Neural cell (in vitro differentiated cells): ENCODE data around the gene SNRK.

Source experiments
- EP300 ChIP-seq: fragments of 450-650 bp; conservative IDR thresholded peaks from 2 replicates; pipeline ENCODE4 v1.6.1; 2014; ENCODE audit warnings: antibody characterized with exemption, mild to moderate bottlenecking, moderate library complexity; ENCODE audit not compliant: poor library complexity, severe bottlenecking
- EZH2 ChIP-seq: fragments of 200-600, 300-800 bp; shearing (Covaris generic), sonication (generic); IDR thresholded peaks from 2 replicates; pipeline ENCODE4 v1.6.1; 2014; ENCODE audit warnings: antibody characterized with exemption, low read length, borderline replicate concordance, mild to moderate bottlenecking; ENCODE audit not compliant: insufficient read depth, poor library complexity, severe bottlenecking
- MXI1 ChIP-seq: fragments of 450-650 bp; conservative IDR thresholded peaks from 2 replicates; pipeline ENCODE4 v1.6.1; 2014; ENCODE audit warnings: antibody characterized with exemption, mild to moderate bottlenecking; ENCODE audit not compliant: poor library complexity, severe bottlenecking
- POLR2AphosphoS5 ChIP-seq: IDR thresholded peaks from 2 replicates; pipeline ENCODE4 v1.6.1; 2012
- RAD21 ChIP-seq: fragments of 450-650 bp; conservative IDR thresholded peaks from 2 replicates; pipeline ENCODE4 v1.6.1; 2014; ENCODE audit warnings: antibody characterized with exemption, mild to moderate bottlenecking, moderate library complexity
- SMC3 ChIP-seq: fragments of 450-650 bp; conservative IDR thresholded peaks from 2 replicates; pipeline ENCODE4 v1.6.1; 2014; ENCODE audit warnings: antibody characterized with exemption, mild to moderate bottlenecking, moderate library complexity; ENCODE audit not compliant: poor library complexity
- TAF1 ChIP-seq: IDR thresholded peaks from 2 replicates; pipeline ENCODE4 v1.6.1; 2012; ENCODE audit warnings: low read depth
- TF ChIP-seq, protein P1 (sequence below): fragments of 450-650 bp; IDR thresholded peaks from 2 replicates; pipeline ENCODE4 v1.5.1; 2014; ENCODE audit warnings: antibody characterized with exemption, mild to moderate bottlenecking, moderate library complexity; ENCODE audit not compliant: poor library complexity, severe bottlenecking

DNA sequence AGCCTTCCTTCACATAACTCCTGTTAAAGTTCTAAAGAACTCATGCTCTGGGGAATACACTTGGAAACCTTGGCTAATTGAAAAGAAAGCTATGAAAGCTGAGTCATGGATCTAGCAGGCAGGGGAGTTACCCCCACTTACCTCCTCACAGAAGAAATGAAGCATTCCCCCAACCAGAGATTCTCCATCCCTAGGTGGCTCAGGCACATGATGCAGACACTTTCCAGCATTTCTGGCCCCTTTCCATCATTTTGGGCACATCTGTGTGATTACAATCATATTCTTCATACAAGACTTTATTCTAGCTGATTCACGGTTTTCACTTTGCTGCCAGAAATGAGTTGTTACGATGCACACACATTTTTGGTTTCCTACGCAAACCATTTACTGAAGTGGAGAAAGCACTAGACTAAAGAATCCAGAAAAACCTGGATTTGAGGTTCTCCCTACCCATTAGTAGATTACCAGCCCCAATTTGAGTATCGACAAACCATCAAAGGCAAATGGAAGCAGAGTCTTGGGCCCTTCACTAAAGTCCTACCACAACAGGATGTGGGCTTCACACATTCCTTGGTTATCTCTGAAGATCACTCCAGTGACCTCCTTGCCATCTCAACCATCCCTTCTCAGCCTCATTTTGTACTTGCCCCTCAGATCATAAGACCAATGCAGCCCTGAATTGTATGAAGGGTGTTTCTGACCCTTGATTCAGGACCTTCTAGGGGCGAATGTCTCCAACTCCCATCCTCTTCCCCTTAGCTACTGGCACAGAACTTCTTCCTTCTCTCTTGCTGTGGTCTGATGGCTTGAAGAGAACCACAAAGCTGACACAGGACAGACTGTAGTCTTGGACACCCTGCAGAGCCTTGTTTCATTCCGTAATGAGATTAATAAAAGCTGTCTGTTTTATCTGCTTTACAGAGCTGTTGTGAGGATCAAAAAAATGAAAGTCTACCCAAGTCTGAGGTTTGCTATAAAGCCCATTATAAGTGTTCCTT is 42.5 kb upstream of the SNRK start:
- TF ChIP-seq SMC3 (no peak), POLR2AphosphoS5 (no peak), EP300 (no peak), MXI1 (no peak), TAF1 (no peak), EZH2 (no peak), RAD21 (no peak)
- TF ChIP-seq, protein P1, sequence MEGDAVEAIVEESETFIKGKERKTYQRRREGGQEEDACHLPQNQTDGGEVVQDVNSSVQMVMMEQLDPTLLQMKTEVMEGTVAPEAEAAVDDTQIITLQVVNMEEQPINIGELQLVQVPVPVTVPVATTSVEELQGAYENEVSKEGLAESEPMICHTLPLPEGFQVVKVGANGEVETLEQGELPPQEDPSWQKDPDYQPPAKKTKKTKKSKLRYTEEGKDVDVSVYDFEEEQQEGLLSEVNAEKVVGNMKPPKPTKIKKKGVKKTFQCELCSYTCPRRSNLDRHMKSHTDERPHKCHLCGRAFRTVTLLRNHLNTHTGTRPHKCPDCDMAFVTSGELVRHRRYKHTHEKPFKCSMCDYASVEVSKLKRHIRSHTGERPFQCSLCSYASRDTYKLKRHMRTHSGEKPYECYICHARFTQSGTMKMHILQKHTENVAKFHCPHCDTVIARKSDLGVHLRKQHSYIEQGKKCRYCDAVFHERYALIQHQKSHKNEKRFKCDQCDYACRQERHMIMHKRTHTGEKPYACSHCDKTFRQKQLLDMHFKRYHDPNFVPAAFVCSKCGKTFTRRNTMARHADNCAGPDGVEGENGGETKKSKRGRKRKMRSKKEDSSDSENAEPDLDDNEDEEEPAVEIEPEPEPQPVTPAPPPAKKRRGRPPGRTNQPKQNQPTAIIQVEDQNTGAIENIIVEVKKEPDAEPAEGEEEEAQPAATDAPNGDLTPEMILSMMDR, result no peak
